HG03097 (cell line): ENCODE data around the gene PGM5.
A peak's percentile ranks its signal among the peaks of the same experiment; 100 is the strongest.
"Not testable (repeated sequence)": the region's sequence is repeated elsewhere in the genome, so short reads cannot be mapped to it uniquely, and the experiment has no call there.

ENCODE experiments used
- ATAC-seq: cut with Tn5 transposase; IDR thresholded peaks from one replicate; pipeline ENCODE4 v1.9.1; 2021; ENCODE audit not compliant: unreplicated experiment, low FRiP score

Gene PGM5

GRCh38 chr9:68375789-68376188 lies 19.4 kb downstream of the PGM5 start:
- ATAC-seq: not testable (repeated sequence)

GRCh38 chr9:68377723-68378122 lies 21.3 kb downstream of the PGM5 start:
- ATAC-seq: peak; percentile 85

GRCh38 chr9:68383894-68384293 lies 27.5 kb downstream of the PGM5 start:
- ATAC-seq: not testable (repeated sequence)

GRCh38 chr9:68389558-68389957 lies 33.1 kb downstream of the PGM5 start:
- not testable (repeated sequence) for ATAC-seq

- ATAC-seq: not testable (repeated sequence)
These were observed 34.3 kb downstream of the PGM5 start for GRCh38 chr9:68390737-68391136.

- not testable (repeated sequence) for ATAC-seq
These were observed 40.1 kb downstream of the PGM5 start for GRCh38 chr9:68396411-68397094.

- ATAC-seq: not testable (repeated sequence)
These were observed 40.6 kb downstream of the PGM5 start for GRCh38 chr9:68397095-68397423.

- not testable (repeated sequence) for ATAC-seq
These were observed 41.4 kb downstream of the PGM5 start for GRCh38 chr9:68397796-68398195.

GRCh38 chr9:68398324-68398723 lies 41.9 kb downstream of the PGM5 start:
- ATAC-seq: not testable (repeated sequence)

GRCh38 chr9:68404421-68405185 lies 48.2 kb downstream of the PGM5 start:
- ATAC-seq: not testable (repeated sequence)

GRCh38 chr9:68411865-68412264 lies 55.5 kb downstream of the PGM5 start:
- ATAC-seq: not testable (repeated sequence)

- not testable (repeated sequence) for ATAC-seq
These were observed 56.3 kb downstream of the PGM5 start for GRCh38 chr9:68412754-68413153.

- ATAC-seq: not testable (repeated sequence)
These were observed 58.7 kb downstream of the PGM5 start for GRCh38 chr9:68415065-68415464.

GRCh38 chr9:68416936-68417564 lies 60.6 kb downstream of the PGM5 start:
- no peak for ATAC-seq

GRCh38 chr9:68417762-68418161 lies 61.4 kb downstream of the PGM5 start:
- ATAC-seq: no peak

- ATAC-seq: no peak
These were observed 61.9 kb downstream of the PGM5 start for GRCh38 chr9:68418259-68418845.

GRCh38 chr9:68419901-68420300 lies 63.5 kb downstream of the PGM5 start:
- no peak for ATAC-seq

- ATAC-seq: no peak
These were observed 70.3 kb downstream of the PGM5 start for GRCh38 chr9:68426755-68427154.

- no peak for ATAC-seq
These were observed 71.0 kb downstream of the PGM5 start for GRCh38 chr9:68427216-68427977.

GRCh38 chr9:68428481-68428880 lies 72.1 kb downstream of the PGM5 start:
- ATAC-seq: no peak
